Measurements from ENCODE around the gene RBAK.

DNA sequence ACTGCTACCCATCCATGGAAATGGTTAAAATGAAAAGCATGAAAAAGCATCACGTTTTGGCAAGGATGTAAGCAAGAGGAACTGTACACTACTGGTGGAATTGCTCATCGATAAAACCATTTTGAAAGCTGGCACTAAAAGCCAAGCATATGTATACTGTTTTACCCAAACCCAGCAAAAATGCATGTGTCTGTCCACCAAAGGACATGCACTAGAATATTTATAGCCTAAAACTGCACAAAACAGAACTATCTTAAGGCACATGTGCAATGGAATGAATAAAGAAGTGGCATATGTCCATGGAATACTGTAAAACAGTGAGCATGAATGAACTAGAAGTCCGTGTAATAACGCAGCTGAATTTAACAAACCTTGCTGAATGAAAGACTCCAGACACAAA lies 22.9 kb downstream of the RBAK start:
- TF ChIP-seq POLR2A (IDR thresholded peaks at IDR 0.05), result no peak
- TF ChIP-seq, protein P1, sequence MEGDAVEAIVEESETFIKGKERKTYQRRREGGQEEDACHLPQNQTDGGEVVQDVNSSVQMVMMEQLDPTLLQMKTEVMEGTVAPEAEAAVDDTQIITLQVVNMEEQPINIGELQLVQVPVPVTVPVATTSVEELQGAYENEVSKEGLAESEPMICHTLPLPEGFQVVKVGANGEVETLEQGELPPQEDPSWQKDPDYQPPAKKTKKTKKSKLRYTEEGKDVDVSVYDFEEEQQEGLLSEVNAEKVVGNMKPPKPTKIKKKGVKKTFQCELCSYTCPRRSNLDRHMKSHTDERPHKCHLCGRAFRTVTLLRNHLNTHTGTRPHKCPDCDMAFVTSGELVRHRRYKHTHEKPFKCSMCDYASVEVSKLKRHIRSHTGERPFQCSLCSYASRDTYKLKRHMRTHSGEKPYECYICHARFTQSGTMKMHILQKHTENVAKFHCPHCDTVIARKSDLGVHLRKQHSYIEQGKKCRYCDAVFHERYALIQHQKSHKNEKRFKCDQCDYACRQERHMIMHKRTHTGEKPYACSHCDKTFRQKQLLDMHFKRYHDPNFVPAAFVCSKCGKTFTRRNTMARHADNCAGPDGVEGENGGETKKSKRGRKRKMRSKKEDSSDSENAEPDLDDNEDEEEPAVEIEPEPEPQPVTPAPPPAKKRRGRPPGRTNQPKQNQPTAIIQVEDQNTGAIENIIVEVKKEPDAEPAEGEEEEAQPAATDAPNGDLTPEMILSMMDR (IDR thresholded peaks at IDR 0.05 in 4 of 5, conservative IDR thresholded peaks at IDR 0.05 in 1 of 5), result no peak

Data from gastrocnemius medialis (tissue), 4 donors.